ENCODE measurements around the gene KPNB1. TPM values are rescaled to one million over a fixed set of nuclear protein-coding genes. Genes with fewer than 3 reads are reported as not detected.

The KPNB1 gene
- total and polyA plus RNA-seq, 2 experiments from 2014 or later = 274 to 599 TPM

- no peaks in the 10 kb centered on the region for H3K4me1 ChIP-seq (ENCODE audit: insufficient read depth)
- Mint-ChIP-seq H3K36me3 (ENCODE audit: low read depth) (no peaks in the 10 kb centered on the region; the same call in 1 of the 3 replicates), H3K4me3 (no peak overlapping the region), H3K4me1 (no peaks in the 10 kb centered on the region), H3K27me3 (ENCODE audit: insufficient read depth, low read depth, poor library complexity) (peaks cover 8% of the 10 kb centered on the region), H3K27ac (no peak overlapping the region), H3K9me3 (no peaks in the 10 kb centered on the region)
- H3K36me3 ChIP-seq (ENCODE audit: insufficient read depth) = no peaks in the 10 kb centered on the region
- ATAC-seq (no peak), DNase-seq (ENCODE audit: low spot score) (no peak)
- H4K20me1 ChIP-seq (replicated peaks; ENCODE audit: insufficient read depth) = no peaks in the 10 kb centered on the region; the same call in 1 of the 2 replicates
- H3K9me2 ChIP-seq (ENCODE audit: insufficient read depth) = no peaks in the 10 kb centered on the region
- H3K79me2 ChIP-seq (replicated peaks; ENCODE audit: insufficient read depth) = no peaks in the 10 kb centered on the region
- no peak overlapping the region for H3K4me3 ChIP-seq
- no peak overlapping the region for H2AFZ ChIP-seq
- no peak overlapping the region for H3K4me2 ChIP-seq
- H3K27ac ChIP-seq (ENCODE audit: low read depth) = no peak overlapping the region
- no peaks in the 10 kb centered on the region for H3F3A ChIP-seq (replicated peaks; ENCODE audit: low read depth)
- no peaks in the 10 kb centered on the region for H3K27me3 ChIP-seq (ENCODE audit: insufficient read depth)
- TF ChIP-seq CTCF (conservative IDR thresholded peaks at IDR 0.05; ENCODE audit: low read depth in 2 of 2) (no peak), CREB1 (CRISPR knock-in tag; IDR thresholded peaks at IDR 0.05; ENCODE audit: low read depth) (no peak), ETS1 (IDR thresholded peaks at IDR 0.05) (no peak)
Observed at GRCh38 chr17:47629826-47630225, 19.9 kb upstream of the KPNB1 start.

- H3K27ac Mint-ChIP-seq = no peak overlapping the region
- ATAC-seq (no peak), DNase-seq (ENCODE audit: low spot score) (no peak)
- Histone ChIP-seq H3K4me2 (no peak overlapping the region), H2AFZ (no peak overlapping the region), H3K4me3 (no peak overlapping the region), H4K20me1 (replicated peaks; ENCODE audit: insufficient read depth) (no peaks in the 10 kb centered on the region; the same call in 1 of the 2 replicates), H3K9me2 (ENCODE audit: insufficient read depth) (no peaks in the 10 kb centered on the region), H3K79me2 (replicated peaks; ENCODE audit: insufficient read depth) (no peaks in the 10 kb centered on the region), H3K27me3 (ENCODE audit: insufficient read depth) (no peaks in the 10 kb centered on the region), H3F3A (replicated peaks; ENCODE audit: low read depth) (no peaks in the 10 kb centered on the region), H3K36me3 (ENCODE audit: insufficient read depth) (no peaks in the 10 kb centered on the region), H3K4me1 (ENCODE audit: insufficient read depth) (no peaks in the 10 kb centered on the region), H3K27ac (ENCODE audit: low read depth) (no peak overlapping the region)
- H3K4me3 Mint-ChIP-seq = no peak overlapping the region
- H3K27me3 Mint-ChIP-seq (ENCODE audit: insufficient read depth, low read depth, poor library complexity) = peaks cover 8% of the 10 kb centered on the region
- H3K36me3 Mint-ChIP-seq (ENCODE audit: low read depth) = no peaks in the 10 kb centered on the region; the same call in 1 of the 3 replicates
- no peaks in the 10 kb centered on the region for H3K9me3 Mint-ChIP-seq
- H3K4me1 Mint-ChIP-seq = no peaks in the 10 kb centered on the region
- TF ChIP-seq EZH2phosphoT487 (IDR thresholded peaks at IDR 0.05; ENCODE audit: unreplicated experiment) (no peak), EZH2 (IDR thresholded peaks at IDR 0.05; ENCODE audit: low read depth, unreplicated experiment) (no peak), REST (IDR thresholded peaks at IDR 0.05; ENCODE audit: unreplicated experiment) (no peak), NANOG (IDR thresholded peaks at IDR 0.05; ENCODE audit: borderline replicate concordance) (no peak), STAT1 (IDR thresholded peaks at IDR 0.05; ENCODE audit: unreplicated experiment) (no peak), ETS1 (IDR thresholded peaks at IDR 0.05) (no peak), CREB1 (CRISPR knock-in tag; IDR thresholded peaks at IDR 0.05; ENCODE audit: low read depth) (no peak)
Observed at GRCh38 chr17:47630614-47631013, 19.1 kb upstream of the KPNB1 start.
